ENCODE data around the gene KAZN.

The KAZN gene

DNA sequence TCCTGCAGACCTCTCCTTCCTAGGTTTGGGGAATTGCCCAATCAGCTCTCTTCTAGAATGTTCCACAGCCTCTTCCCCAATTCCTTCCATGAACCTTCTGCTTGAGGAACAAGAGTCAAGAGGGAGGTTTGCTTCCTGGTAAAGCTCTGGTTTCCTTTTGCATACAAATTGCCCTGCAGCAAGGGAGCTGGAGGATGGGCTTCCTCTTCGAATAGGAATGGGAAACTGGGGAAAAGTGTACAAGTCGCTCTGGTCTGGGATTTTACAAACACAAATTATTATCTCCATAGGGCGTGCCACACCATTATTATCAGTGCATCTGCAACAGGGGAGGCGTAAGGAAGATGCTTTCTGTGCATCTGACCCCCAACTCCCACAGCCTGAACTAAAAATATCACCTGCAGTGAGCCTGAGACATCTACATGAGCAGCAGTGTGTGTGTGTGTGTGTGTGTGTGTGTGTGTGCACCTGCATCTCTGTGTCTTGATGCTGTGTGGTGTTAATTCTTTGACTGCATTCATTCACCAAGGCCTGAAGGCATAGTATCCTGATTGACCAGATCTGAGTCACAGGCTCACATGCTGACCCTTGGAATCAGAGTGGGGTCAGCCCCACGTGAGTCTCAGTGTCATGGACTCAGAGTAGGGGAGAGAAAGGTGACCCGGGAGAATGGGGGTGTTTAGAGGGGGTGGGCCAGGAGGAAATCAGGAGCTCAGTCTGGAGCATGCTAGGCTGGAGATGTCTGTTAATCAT lies 272.9 kb downstream of the KAZN start:
- DNase-seq = no peak

DNA sequence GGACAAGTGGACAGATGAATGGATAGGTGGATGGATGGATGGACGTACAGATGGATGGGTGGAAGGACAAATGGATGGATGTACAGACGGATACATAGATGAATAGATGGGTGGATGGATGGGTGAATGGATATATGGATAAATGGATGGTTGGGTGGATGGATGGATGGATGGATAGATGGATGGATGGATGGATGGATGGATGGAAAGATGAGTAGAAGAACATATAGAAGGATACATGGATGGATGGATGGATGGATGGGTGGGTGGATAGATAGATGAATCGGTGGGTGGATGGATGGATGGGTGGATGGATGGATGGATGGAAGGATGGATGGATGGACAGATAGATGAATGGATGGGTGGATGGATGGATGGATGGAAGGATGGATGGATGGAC lies 274.3 kb downstream of the KAZN start:
- no peak for DNase-seq

GRCh38 chr1:14873677-14874076 lies 275.2 kb downstream of the KAZN start:
- DNase-seq = no peak

DNA sequence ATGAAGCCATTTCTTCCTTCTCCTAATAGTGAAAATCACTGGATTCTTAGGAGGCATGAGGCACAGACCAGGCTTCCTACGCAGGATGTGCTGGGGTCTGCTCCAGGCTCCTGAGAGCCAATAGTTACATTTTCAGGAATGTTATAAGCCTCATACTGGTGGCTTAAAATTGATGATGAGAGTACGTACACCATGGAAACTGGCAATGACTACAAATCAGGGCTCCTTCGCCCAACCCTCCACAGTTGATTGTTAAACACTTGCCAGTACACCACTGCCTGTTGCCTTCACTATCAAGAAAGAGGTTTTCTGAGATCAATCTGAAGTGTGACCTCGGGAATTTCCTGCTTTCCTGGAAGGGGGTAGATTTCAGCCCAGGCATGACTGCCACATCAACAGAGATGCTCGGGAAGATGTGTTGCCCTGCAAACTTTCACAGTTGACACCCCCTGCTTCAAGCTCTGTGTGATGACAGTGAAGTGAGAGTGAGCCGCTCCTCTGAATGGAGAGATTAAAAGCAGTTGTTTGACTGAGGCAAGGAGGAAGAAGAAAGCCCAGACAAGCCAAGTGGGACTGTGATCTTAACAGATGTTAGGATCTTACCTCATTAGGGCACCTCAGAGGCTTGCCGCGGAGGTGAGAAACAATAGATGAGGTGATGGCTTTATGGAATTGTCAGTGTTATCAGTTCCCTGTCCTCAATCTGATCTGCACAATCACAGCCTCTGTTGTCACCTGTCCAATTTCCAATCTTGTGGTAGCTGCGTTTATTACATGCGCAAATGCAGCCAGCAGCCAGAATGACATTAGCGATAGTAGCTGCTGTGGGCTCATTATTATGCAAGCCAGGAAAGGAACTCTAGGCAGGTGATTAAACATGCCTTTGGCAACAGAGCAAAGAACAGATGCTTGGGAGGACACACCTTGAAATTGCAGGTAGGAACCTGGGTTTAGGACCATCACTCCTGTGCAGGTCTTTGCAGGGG lies 277.3 kb downstream of the KAZN start:
- DNase-seq = no peak

DNA sequence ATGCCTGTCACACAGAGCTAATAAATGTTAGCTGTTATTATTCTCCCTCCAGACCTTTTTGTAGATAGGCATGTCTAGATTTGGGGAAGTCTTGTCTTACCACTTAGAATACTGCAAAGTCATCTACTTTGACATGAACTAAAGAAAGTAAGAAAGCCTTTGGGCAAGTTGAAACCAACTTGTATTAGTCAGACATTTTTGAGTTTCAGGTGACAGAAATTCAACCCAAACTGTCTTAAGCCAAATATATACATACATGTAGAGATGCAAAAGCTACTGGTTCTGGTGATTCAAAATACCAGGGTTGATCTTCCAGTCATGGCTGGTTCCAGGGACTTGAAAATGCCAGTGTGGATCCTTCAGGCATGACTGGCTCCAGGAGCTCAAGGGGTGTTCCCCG lies 278.3 kb downstream of the KAZN start:
- no peak for DNase-seq

GRCh38 chr1:14877224-14877623 lies 278.7 kb downstream of the KAZN start:
- no peak for DNase-seq

- DNase-seq = no peak
These were observed 279.6 kb downstream of the KAZN start for GRCh38 chr1:14878124-14878523.

DNA sequence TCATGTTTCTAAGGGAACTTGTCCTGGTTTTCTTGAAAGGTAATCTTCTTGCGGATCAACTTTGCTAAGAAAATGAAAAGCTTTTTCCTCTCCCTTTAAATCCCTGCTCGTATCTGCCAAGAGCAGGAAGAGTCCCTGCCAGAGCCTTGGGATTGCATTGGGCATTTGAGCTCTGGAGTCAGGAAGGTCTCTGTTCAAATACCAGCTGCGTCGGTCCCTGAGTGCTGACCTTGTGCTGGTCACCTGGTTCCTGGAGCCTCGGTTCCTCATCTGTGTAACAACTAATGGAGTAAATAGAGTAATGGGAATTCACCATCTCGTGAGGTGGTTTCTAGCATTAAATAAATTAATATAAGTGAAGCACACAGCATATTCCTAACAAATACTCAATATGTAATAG lies 280.5 kb downstream of the KAZN start:
- no peak for DNase-seq

GRCh38 chr1:14880456-14881316 lies 282.2 kb downstream of the KAZN start:
- DNase-seq = no peak

- DNase-seq = no peak
These were observed 283.5 kb downstream of the KAZN start for GRCh38 chr1:14881775-14882672.

GRCh38 chr1:14884614-14885175 lies 286.2 kb downstream of the KAZN start:
- DNase-seq = no peak

DNA sequence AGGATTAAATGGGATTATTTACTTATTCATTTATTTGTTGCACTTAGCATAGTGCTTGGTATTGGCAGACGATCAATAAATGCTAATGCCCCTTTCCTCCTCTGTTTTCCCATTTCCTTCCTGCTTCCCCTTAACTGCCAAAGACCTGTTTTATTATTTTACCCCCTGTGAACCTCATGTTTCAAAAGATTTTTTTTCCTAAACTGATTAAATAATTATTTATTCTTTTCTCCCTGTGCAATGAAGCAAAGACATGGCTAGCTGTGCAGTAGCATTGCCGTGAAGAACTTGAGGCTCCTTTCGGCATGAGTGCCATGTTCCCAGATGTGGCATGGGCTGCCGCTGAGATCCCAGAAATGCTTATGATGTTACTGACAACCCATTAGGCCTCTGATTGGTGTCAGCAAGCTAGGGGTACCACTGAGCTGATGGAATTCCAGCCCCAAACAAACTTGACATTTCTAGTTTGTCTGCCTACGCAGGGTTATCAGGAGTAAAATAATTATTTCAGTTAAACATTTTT lies 288.6 kb downstream of the KAZN start:
- DNase-seq = no peak

GRCh38 chr1:14887764-14888350 lies 289.4 kb downstream of the KAZN start:
- DNase-seq = no peak

- no peak for DNase-seq
These were observed 289.9 kb downstream of the KAZN start for GRCh38 chr1:14888374-14888773.

GRCh38 chr1:14889825-14890440 lies 291.4 kb downstream of the KAZN start:
- DNase-seq = no peak

- DNase-seq = no peak
These were observed 293.5 kb downstream of the KAZN start for GRCh38 chr1:14891991-14892390.

GRCh38 chr1:14894811-14895560 lies 296.5 kb downstream of the KAZN start:
- no peak for DNase-seq

DNA sequence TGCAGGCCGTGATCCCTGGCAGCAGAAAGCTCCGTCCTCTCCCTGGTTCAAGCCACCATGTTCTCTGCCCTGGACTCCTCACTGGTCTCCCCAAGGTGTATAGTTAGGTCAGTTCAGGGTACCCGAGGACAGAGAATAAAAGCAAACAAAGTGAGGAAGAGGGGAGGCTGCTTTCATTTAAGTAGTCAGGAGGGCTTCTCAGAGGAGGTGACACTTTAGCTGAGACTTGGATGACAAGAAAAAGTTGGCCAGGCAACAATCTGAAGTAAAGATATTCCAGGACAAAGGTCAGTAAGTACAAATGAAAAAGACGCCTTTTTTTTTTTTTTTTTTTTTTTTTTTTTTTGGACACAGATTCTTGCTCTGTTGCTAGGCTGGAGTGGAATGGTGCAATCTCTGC lies 297.2 kb downstream of the KAZN start:
- no peak for DNase-seq

DNA sequence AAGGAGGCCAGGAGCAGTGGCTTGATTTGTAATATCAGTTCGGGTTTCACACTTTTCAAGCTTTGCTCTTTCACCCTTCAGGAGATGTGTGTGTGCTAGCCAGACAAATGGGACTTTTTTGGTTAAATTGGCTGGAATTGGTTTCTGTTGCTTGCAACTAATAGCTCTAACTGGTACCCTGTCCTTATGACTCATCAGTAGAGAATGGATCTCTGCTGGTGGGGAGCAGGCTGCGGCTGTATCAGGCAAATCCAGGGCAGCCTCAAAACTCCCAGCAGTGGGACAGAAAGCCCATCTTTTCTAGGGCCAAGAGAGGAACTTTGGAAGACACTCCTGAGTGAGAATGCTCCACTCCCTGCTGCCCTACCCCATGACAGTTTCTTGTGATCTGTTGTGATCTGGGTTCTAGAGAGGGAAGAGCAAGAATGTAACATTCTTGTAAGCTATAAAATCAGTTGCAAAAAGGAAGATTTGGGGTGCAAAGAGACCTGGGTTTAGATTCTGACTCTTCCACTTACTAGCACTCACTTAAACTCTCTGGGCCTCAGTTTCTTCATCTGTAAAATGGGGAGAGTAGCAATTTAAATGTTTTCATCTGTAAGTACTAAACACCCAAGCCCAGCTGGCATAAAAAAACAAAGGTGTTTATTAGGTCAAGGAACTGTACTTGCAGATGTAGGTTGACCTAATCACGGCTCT lies 298.0 kb downstream of the KAZN start:
- DNase-seq = no peak

Measured in CD4-positive, alpha-beta T cell treated with Interleukin-6 for 4 hours (primary cell).